Vagina (tissue), 2 donors: Measurements from ENCODE around the gene TNFAIP8L3.

Experiments
- POLR2A ChIP-seq, 2 donors: fragments of 450-650 bp; IDR thresholded peaks; one replicate each; pipeline ENCODE4 v1.6.1; 2017; ENCODE audit warnings: antibody characterized with exemption in 2 of 2, mild to moderate bottlenecking in 2 of 2, moderate library complexity in 2 of 2
- TF ChIP-seq, protein P1 (sequence below), 3 experiments: fragments of 450-650 bp in 2 of 3; fragments of 200-600 bp in 1 of 3; sonication (generic) in 1 of 3; IDR thresholded peaks; one replicate each; pipeline ENCODE4 v1.5.1; 2017 to 2019; ENCODE audit warnings: antibody characterized with exemption in 3 of 3, mild to moderate bottlenecking in 2 of 3, moderate library complexity in 2 of 3

DNA sequence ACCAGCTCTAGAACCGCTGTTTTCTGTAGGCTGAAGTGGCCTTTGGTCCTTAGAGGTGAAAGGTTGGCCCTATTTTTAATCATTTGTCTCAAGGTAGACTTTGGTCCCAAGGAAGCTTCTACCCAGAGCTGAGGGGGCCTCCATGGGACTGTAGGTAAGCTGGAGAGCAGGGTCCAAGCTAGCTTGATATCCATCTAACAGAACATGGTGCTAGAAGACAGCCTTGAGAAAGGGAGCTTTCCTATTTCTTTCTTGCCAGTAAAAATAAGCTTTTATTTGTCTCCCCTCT is 3.6 kb upstream of the TNFAIP8L3 start:
- TF ChIP-seq, protein P1, sequence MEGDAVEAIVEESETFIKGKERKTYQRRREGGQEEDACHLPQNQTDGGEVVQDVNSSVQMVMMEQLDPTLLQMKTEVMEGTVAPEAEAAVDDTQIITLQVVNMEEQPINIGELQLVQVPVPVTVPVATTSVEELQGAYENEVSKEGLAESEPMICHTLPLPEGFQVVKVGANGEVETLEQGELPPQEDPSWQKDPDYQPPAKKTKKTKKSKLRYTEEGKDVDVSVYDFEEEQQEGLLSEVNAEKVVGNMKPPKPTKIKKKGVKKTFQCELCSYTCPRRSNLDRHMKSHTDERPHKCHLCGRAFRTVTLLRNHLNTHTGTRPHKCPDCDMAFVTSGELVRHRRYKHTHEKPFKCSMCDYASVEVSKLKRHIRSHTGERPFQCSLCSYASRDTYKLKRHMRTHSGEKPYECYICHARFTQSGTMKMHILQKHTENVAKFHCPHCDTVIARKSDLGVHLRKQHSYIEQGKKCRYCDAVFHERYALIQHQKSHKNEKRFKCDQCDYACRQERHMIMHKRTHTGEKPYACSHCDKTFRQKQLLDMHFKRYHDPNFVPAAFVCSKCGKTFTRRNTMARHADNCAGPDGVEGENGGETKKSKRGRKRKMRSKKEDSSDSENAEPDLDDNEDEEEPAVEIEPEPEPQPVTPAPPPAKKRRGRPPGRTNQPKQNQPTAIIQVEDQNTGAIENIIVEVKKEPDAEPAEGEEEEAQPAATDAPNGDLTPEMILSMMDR (IDR thresholded peaks at IDR 0.05): no peak
- TF ChIP-seq POLR2A (IDR thresholded peaks at IDR 0.05): no peak
